ENCODE data around the gene ANKDD1A.

- TF ChIP-seq CTCF (conservative IDR thresholded peaks at IDR 0.05 in 1 of 2, IDR thresholded peaks at IDR 0.05 in 1 of 2; ENCODE audit: low read depth in 1 of 2, low read length in 2 of 2) = no peak
- no peak for TF ChIP-seq EZH2 (IDR thresholded peaks at IDR 0.05; ENCODE audit: low read length, missing control alignments)
Measured at GRCh38 chr15:64960153-64960552, 48.5 kb downstream of the ANKDD1A start.

Measured in fibroblast of lung (primary cell).